ENCODE results near the gene DDX41.

DNA sequence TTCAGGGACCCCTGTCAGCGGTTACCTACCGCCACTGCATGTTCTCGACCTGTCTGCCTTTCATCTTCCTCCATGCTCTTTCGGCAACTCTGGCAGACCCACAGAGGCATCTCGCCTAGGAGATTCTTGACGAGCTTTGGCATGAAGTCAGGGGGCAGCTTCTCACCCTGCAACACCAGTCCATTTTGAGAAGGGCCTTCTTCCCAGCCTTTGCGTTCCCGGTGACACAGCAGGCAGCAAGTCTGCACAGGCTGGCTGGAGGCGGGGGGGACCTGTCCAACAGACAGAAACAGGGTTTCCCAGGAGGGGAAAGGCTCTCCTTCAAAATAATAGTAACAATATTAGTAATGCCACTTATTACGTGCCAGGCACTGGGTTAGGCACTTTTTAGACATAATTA, 22.1 kb upstream of the DDX41 start:
- TF ChIP-seq, protein P1, sequence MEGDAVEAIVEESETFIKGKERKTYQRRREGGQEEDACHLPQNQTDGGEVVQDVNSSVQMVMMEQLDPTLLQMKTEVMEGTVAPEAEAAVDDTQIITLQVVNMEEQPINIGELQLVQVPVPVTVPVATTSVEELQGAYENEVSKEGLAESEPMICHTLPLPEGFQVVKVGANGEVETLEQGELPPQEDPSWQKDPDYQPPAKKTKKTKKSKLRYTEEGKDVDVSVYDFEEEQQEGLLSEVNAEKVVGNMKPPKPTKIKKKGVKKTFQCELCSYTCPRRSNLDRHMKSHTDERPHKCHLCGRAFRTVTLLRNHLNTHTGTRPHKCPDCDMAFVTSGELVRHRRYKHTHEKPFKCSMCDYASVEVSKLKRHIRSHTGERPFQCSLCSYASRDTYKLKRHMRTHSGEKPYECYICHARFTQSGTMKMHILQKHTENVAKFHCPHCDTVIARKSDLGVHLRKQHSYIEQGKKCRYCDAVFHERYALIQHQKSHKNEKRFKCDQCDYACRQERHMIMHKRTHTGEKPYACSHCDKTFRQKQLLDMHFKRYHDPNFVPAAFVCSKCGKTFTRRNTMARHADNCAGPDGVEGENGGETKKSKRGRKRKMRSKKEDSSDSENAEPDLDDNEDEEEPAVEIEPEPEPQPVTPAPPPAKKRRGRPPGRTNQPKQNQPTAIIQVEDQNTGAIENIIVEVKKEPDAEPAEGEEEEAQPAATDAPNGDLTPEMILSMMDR (IDR thresholded peaks at IDR 0.05): no peak
- TF ChIP-seq EZH2 (IDR thresholded peaks at IDR 0.05; ENCODE audit: borderline replicate concordance, insufficient read depth, low read depth, low read length, poor library complexity, severe bottlenecking): no peak

All from B cell (primary cell).